HPDE6-E6E7 (cell line): ENCODE measurements around the gene GALC.
A peak's percentile ranks its signal among the peaks of the same experiment; 100 is the strongest.
"Not testable (repeated sequence)": the region's sequence is repeated elsewhere in the genome, so short reads cannot be mapped to it uniquely, and the experiment has no call there.

Source experiments
- DNase-seq: peaks from one replicate; pipeline ENCODE4 v3.0.0; 2011; ENCODE audit warnings: missing footprints; ENCODE audit errors: extremely low spot score

Gene GALC

DNA sequence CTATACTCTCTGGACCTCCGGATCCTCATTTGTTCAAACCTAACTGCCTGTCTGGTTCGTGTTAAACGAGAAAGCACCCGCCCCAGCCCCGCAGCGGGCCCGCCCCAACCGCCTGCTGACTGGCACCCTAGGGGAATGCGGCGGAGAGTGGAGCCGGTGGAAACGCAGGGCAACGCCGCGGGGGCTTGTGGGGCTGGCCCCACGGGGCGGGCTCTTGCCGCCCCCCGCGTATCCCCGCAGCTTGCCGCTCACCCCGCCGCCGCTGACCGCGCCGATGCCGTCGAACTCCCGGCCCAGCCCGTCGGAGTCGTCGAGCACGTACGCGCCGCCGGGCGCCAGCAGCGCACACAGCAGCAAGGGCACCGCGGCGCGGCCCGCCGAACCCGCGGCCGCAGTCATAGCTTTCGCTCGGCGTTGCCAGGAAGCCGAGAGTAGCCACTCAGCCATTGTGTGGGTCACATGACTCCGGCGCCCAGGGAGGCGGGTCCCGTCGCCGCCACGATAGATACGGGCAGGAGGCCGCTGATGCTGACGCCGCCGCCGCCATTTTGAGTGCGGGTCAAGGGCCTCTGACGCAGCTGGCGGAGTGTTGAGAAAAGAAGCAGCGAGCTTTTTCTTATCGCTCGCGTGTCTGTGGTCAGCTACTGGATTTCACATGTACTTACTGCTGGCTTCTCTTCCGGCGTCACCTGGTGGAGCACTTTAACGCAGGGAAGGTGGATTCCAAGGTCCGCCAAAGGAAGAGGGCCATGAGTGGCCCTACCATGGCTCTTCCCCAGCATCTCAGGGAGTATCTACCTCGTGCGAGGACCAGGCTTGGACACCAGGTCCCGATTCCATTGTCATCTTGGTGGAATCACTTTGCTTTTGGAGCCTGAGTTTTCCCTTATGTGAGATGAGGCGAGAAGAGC lies at the start of gene GALC:
GALC (minus strand) TSS at position 465 of the 911 bp plus-strand sequence; CDS start at position 447, 18 bp downstream.
- DNase-seq, result peak; percentile 79

DNA sequence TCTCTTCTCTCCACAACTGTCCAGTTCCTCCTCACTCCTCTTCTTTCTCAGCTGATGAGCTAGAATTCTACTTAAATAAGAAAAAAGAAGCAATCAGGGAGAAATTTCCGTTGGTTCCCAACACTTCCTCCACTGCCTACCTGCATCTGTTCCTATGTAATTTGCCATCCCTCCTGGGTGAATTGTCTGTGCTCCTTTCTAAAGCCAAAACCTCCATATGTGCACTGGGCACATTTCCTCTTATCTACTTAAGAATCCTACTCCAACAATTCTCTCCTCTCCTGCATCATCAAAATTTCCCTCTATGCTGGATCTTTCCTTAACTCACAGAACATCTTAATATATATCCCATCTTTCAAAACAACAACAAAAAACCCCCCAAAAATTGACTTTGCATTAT lies 47.2 kb upstream of the GALC start:
- no peak for DNase-seq

DNA sequence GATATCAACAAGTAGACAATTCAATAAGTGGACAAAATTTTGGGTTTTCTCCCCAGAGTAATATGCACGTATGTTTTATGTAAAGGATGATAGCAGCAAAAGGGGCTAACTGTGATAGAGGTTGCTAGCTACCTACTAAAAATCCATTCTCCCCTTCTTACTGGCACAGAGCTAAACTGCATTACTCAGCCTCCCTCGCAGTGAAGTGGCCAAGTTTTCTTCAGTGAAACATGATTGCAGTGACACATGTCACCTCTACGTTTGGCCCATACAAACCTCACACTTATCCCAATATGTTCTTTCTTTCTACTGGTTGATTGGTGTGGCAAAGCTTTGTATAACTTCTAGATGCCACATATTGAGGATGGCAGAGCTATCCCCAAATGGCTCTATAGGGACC lies 46.2 kb upstream of the GALC start:
- DNase-seq, result no peak

DNA sequence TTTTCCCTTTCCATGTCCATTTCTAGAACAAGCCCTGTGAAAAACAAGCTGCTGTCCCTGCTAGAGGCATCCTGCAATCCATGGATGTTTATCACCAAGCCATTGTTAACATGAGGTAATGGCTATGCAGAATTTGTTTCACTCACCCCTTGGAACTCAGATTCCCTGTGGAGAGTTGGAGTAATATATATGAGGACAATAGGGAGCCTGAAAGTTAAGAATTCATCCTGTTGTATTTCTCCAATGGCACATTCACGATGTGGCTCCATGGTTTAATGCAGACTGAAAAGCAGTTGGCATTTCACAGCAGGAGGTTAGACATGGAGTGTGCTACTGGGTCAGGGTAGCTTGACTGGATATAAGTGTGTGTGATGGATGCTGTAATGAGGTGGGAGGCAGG lies 44.3 kb upstream of the GALC start:
- no peak for DNase-seq

DNA sequence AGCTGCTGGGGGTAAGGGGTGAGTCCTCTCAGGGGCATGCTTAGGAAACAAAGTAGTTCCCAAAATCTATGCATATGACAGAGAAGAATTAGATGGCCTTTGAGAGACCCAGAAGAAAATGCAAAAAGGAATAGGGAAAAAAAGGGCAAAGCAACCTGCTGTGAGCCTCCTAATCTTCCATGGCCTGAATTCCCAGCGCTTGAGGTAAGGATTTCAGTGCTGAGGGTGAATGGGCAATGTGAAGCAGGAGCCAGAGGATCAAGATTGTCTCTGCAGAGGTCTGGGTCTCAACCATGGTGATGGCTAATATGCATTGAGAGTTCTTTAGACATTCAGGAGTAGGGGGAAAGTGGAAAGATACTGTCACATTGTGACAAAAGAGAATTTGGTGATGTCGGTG lies 43.4 kb upstream of the GALC start:
- DNase-seq, result no peak

DNA sequence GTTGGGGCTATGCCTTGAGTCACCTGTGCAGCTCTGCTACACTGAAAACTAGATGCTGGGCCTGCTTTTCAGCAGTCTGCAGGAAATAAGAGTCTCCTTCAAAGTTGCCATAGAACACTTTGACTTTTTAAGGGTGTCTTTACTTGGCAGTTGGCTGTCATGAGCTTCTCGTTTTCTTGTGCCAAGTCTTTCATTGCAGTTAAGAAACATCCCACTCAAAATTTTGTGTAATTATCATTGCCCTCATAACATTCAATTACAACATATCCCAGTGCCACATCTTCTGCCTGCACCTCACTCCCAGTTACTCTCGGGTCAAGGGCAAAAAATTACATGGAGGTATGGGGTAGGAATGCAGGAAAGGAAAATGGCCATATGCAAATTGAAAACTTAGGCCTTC lies 41.1 kb upstream of the GALC start:
- DNase-seq, result no peak

DNA sequence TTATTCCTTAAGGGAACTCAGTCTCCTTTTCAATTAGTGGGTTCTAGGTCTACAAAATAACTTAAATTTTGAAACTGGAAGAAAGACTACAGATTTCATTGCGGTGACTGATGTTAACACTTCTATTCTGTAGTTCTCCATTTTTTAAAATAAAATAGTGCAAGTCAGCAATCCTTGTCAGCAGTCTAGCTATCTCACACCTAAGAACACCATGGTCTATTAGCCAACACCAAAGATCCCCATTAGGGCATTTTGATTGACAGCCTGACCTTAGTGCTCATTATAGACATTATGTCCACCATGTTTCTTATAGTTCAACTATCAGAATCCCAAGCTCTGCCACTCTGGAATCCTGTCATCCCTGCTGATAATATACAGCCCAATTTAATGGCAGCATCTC lies 39.4 kb upstream of the GALC start:
- DNase-seq, result no peak

DNA sequence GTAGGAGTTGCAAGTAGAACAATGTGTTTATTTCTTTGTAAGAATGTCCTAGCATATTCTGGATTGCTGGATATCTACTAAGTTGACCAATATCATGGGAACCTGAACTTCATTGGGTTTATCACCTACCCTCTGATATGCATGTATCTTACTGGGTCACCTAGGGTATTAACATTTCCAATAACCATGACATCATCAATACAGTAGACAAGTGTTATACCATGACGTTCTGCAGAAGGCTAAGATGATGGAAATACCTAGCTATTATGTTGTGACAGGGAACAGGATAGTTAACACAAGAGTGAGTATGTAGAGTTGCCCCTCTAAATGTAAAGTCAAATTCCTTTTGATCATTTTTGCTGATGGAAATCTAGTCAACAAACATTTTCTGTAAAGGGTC lies 37.9 kb upstream of the GALC start:
- no peak for DNase-seq

DNA sequence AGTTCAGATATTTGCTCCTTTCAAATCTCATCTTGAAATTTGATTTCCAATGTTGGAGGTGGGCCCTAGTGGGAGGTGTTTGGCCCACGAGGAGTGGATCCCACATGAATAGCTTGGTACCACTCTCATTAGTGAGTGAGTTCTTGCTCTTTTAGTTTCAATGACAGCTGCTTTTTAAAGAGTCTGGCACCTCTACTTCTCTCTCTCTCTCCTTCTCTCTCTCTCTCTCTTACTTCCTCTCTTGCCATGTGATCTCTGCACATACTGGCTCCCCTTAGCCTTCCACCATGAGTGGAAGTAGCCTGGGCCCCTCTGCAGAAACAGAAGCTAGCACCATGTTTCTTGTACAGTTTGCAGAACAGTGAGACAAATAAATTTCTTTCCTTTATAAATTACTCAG lies 37.1 kb upstream of the GALC start:
- no peak for DNase-seq

DNA sequence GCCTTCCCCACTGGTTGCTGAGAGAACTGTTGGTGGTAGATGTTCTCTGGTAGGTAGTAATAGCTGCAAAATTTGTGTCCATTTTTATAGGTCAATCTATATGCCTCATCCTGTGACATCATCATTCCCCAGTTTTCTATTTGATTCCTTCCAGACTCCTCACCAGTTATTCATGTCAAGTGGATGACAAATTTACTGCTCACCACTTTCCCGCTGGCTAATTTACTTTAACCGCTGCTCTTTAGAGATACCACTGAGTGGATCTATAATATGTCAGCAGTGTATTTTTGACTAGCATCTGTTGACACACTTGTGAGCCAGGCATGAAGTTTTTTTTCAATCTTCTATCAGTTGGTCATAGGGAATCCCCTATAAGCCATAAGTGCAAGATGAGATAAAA lies 36.5 kb upstream of the GALC start:
- DNase-seq, result no peak

DNA sequence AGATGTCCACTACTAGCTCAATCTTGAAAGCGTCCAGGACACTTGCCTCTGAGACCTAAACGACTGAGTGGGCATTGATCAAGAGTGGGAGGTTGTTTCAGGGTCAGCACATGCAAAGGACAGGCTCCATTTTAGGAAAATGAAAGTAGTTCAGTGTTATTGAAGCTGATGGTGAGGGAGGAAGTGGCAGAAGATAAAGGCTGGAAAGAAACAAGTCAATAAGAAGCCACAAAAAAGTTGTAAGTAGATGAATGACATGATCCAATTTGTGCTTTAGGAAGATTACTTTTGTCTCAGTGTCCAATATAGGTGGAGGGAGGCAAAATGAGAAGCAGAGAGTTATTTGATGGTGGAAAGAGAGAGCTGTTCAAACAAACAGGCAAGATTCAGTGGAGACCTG lies 33.9 kb upstream of the GALC start:
- DNase-seq, result no peak

DNA sequence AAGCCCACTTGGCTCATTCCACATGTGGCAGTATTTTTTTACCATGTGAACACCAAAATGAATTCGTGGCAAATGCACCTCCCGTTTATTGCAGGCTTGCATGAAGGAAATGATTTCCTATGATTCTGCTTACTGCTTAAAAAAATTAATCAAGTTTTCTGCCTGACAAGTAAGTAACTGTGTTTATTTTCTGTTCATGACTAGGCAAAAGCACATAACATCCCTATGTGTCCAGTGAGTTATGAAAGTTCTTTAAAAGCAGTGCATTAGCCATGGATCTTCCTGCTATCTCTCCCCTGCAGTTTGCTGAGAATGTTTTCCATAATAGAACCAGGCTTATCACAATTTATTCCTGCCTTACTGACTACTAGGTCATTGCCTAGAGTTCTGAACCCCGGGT lies 32.3 kb upstream of the GALC start:
- DNase-seq, result no peak

DNA sequence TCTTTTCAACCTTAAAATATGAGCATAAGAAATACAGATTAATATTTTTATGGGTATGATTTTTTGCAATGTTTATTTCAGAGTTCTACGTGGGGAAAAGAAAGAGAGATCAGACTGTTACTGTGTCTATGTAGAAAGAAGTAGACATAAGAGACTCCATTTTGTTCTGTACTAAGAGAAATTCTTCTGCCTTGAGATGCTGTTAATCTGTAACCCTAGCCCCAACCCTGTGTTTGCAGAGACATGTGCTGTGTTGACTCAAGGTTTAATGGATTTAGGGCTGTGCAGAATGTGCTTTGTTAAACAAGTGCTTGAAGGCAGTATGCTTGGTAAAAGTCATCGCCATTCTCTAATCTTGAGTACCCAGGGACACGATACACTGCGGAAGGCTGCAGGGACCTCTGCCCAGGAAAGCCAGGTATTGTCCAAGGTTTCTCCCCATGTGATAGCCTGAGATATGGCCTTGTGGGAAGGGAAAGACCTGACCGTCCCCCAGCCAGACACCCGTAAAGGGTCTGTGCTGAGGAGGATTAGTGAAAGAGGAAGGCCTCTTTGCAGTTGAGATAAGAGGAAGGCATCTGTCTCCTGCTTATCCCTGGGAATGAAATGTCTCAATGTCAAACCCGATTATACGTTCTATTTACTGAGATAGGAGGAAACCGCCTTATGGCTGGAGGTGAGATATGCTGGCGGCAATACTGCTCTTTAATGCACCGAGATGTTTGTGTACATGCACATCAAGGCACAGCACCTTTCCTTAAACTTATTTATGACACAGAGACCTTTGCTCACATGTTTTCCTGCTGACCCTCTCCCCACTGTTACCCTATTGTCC lies 31.5 kb upstream of the GALC start:
- not testable (repeated sequence) for DNase-seq

DNA sequence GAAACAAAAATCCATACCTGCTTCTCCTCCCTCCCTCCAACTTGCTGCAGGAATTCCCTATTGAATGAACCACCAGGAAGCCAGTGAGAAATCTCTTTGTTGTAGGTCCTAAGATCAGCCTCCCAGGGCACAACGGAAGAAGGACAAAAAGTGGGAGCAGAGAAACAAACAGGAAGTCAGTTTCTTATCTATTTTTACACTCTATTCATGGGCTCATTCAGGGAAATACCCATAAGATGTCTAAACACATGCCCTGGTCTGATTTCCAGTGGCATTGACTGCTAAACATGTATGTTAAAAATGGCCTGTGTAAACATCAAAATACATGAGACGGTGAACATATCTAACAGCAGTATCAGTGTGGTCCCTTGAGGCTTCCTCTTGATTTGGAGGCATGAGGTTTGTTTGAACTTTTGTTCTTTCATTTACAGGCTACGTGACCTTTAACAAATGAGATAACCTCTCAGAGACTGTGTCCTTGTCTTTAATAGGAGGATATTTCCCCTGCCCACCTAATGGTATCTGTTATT lies 30.7 kb upstream of the GALC start:
- DNase-seq, result no peak

DNA sequence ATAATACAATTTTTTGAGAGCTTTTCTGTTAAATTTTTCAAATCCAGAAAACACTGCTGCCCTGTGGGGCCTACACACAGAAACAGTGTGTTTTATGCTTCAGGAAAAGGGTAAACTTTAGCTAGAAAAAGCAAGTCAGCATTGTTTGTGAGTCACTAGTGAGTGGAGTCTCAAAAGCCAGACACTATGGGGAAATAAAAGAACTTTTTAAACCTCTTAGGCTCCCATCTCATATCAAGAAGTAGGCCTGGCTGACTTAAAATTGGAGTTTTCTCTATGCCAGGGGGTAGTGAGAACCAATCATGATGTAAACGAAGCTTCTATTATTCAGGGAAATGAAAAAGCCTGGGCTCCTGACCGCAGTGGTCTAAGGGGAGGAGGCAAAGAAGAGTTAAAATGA lies 24.6 kb upstream of the GALC start:
- no peak for DNase-seq

DNA sequence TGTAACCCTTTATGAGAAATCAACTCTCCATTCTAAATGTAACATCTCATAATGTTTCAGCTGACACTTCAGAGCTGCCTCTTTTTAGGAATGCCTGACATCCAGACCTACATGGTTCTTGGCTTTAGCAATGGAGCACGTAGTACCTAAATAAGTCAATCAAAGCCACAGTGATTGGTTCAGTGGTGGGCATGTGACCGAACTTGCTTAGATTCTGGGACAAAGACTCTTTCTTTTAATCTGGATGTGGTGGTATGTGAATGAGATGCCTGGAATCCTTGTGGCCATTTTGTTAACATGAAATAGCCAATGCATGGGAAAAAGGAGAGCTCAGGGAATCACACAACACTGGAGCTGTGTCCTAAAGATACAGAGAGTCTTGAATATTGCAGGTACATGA lies 23.8 kb upstream of the GALC start:
- DNase-seq, result no peak

DNA sequence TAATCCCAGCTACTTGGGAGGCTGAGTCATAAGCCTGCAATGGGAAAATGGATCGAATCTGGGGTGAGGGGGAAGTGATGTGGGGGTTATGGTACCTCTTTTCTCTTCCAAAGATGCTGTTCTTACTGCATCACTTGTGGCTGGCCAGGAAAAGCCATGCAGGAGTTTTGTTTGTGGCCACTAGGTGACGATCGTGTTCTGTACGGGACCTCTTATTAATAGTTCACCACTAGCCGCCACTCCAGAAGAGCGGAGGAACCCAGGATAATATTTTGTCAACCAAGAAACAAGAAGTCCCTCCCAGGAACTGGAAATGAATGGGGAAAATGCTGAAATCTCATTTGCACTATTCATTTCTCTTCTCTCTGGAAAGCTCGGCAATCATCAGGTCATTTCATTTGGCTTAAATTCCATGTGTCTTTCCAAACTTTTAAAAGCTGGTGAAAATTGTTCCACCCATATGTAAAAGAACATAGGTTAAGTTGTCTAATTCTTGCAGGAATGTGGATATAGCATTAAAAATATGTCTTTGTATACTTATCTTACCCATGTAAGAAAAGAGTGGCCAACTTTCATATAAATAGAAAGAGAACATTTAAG lies 20.9 kb upstream of the GALC start:
- DNase-seq, result peak; percentile 59

DNA sequence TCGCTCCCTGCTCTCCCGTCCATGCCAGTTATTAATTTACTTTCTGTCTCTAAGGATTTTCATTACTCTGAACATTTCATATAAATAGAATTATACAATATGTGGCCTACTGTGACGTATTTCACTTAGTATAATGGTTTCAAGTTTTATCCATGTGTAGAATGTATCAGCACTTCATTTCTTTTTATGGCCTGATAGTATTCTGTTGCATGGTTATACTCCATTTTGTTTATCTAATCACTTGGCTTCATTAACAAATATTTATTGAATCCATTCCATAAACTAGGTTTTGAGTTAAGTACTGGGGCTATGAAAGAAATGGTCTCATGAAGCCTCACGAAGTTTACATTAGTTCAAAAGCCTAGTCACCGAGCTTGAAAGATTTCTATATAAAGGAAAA lies 19.5 kb upstream of the GALC start:
- DNase-seq, result no peak

DNA sequence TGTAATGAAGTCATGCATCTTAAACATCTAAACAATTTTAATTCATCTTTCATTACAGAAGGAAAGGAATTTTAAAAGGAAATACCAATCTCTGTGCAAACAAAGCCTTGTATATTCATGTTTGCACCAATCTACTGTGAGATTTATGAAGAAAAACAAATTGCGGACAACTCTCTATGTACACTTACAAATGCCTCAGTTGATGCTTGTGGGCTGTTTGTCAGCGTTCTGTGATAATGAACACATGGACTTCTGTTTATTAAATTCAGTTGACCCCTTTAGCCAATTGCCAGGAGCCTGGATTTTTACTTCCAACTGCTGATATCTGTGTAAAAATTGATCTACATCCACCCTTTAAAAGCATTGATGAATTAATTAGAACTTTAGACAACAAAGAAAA lies 17.3 kb upstream of the GALC start:
- DNase-seq, result no peak

DNA sequence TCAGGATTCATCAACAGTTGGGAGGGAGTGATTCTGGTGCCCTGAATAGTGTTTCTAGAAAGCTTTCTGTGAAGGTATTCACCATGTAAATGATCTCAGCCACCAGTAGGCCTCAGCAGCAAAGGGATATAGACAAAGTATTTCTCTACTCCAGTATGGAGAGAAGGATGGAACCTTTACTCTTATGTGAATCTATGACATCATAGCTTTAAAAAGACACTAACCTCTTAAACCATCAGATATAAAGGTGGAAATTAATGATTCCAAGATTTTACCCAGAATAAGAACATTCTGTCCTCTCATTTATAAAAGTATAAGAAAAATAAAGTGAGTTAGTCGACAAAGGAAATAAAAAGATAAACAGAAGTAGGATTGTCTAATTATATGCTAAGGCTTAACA lies 16.5 kb upstream of the GALC start:
- DNase-seq, result no peak

DNA sequence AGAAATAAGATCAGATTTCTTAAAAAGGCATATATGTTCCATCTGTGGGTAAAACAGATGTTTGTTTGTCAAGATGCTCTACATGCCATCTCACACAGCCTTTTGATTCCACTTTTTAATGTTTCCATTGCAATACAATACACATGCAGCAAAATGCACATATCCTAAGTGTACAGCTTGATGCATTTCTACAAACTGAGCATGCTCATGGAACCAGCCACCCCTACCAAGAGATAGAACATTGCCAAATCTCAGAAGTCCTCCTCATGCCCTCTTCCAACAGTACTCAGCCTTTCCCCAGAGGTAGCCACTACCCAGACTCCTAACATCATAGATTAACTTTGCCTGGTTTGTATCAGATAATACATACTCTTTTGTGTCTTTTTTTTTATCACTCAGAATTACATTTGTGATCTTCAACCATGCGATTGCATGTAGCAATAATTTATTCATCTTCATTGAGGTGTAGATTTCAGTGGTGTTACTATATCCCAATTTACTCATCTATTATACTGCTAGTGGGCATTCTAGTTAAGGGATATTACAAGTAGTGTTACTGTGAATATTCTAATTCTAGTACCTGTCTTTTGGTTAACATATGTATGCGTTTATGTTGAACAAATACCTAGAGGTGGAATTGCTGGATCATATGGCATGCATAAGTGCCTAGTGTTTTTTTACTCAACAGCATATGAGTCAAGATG lies 15.2 kb upstream of the GALC start:
- no peak for DNase-seq

DNA sequence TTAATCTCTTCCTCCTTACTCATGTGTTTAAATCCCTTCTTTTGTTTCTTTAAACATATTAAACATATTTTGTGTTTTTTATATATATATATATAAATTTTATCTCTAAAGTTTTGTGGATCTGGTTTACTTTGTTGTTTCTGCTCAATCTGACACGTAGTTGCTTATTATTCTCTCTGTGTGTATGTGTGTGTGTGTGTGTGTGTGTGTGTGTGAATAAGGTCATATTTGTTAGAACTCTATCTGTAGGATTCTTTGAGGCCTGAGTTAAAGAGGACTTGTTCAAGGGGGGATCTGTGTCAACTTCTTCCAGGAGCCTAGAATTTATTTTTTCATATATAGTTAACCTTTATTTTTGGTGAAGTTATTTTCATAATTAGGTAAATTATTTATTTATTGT lies 14.6 kb upstream of the GALC start:
- DNase-seq, result no peak
